ENCODE results near the gene SLC31A1. TPM values are rescaled to one million over a fixed set of nuclear protein-coding genes. Genes with fewer than 3 reads are reported as not detected.
A peak's percentile ranks its signal among the peaks of the same experiment; 100 is the strongest.

Gene SLC31A1
- total RNA-seq, 1 experiment from 2014 or later = 34.4 TPM

DNA sequence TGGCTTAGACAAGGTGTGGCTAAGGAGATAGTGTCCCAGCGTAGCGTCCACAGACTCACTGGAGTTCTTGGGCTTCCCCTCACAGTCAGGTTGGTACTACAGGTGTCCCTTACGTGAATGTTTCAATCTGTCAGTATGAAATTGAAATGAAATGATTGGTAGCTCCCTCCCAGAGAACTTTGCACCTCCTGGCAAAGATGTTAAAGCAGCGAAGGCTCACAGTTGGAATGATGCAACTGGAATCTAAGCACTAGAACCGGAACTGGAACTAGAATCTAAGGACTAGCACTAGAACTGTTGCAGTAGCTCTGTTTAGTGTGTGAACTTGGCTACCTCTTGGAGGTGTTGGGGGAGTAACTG, 1.1 kb downstream of the SLC31A1 start:
- peak overlapping the region; percentile 94 for H3K4me2 ChIP-seq (ENCODE audit: insufficient read depth, insufficient read length, low read length)
- H3K4me1 ChIP-seq (ENCODE audit: insufficient read depth, low read length) = peaks cover 6% of the 10 kb centered on the region; the same call in 1 of the 2 replicates
- H3K27ac ChIP-seq (ENCODE audit: insufficient read length, low read depth, low read length) = no peak overlapping the region
- TF ChIP-seq, protein P1, sequence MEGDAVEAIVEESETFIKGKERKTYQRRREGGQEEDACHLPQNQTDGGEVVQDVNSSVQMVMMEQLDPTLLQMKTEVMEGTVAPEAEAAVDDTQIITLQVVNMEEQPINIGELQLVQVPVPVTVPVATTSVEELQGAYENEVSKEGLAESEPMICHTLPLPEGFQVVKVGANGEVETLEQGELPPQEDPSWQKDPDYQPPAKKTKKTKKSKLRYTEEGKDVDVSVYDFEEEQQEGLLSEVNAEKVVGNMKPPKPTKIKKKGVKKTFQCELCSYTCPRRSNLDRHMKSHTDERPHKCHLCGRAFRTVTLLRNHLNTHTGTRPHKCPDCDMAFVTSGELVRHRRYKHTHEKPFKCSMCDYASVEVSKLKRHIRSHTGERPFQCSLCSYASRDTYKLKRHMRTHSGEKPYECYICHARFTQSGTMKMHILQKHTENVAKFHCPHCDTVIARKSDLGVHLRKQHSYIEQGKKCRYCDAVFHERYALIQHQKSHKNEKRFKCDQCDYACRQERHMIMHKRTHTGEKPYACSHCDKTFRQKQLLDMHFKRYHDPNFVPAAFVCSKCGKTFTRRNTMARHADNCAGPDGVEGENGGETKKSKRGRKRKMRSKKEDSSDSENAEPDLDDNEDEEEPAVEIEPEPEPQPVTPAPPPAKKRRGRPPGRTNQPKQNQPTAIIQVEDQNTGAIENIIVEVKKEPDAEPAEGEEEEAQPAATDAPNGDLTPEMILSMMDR (conservative IDR thresholded peaks at IDR 0.05) = no peak
- H2BK15ac ChIP-seq (ENCODE audit: low read depth, low read length) = no peak overlapping the region
- H2BK5ac ChIP-seq (ENCODE audit: insufficient read length, low read length) = no peak overlapping the region
- H2BK12ac ChIP-seq (ENCODE audit: insufficient read length, low read depth, low read length) = no peak overlapping the region
- H3K9ac ChIP-seq (ENCODE audit: extremely low read depth, insufficient read length, low read length) = peak overlapping the region; percentile 88
- H3K56ac ChIP-seq (ENCODE audit: insufficient read length, low read depth, low read length) = no peak overlapping the region
- no peak overlapping the region for H4K8ac ChIP-seq (replicated peaks; ENCODE audit: insufficient read length, low read depth, low read length)
- H3K27ac Mint-ChIP-seq = peak overlapping the region in 2 of 3 experiments; percentile 3 to 49; a peak in 2 of 7 replicates
- H3K4me3 Mint-ChIP-seq = peak overlapping the region; percentile 97 to 98
- no peaks in the 10 kb centered on the region for H3K27me3 ChIP-seq (ENCODE audit: insufficient read depth, low read length)
- H3K23me2 ChIP-seq (ENCODE audit: insufficient read length, low read depth, low read length, poor library complexity, severe bottlenecking) = peaks cover 12% of the 10 kb centered on the region
- H3K23ac ChIP-seq (ENCODE audit: insufficient read length, low read depth, low read length) = no peak overlapping the region
- H3K14ac ChIP-seq (ENCODE audit: insufficient read depth, low read length) = no peak overlapping the region
- H3T11ph ChIP-seq (ENCODE audit: low read length) = no peak overlapping the region
- peaks cover 15% of the 10 kb centered on the region for H3K79me2 ChIP-seq (ENCODE audit: insufficient read depth, low read length)
- no peaks in the 10 kb centered on the region for H4K20me1 ChIP-seq (ENCODE audit: control insufficient read depth, insufficient read depth, insufficient read length)
- peaks cover 0 to 4% (median 0%) of the 10 kb centered on the region in 3 experiments; a peak in 2 of 7 replicates for H3K36me3 Mint-ChIP-seq (ENCODE audit: insufficient read depth in 1 of 3, low read depth in 3 of 3)
- WGBS (ENCODE audit: extremely low coverage, insufficient read length, low lambda C conversion rate) = no CpG with 5 or more reads among the region's 5 CpGs
- DNase-seq = no peak
- no peak overlapping the region for H2AK5ac ChIP-seq (ENCODE audit: insufficient read length, low read length)
- no peak overlapping the region for H2AFZ ChIP-seq (ENCODE audit: low read length)
- no peak overlapping the region for H3K4ac ChIP-seq (ENCODE audit: low read depth, low read length)
- no peaks in the 10 kb centered on the region; a peak in 1 of 5 replicates for H3K9me3 Mint-ChIP-seq
- H2BK120ac ChIP-seq (ENCODE audit: low read depth, low read length, poor library complexity, severe bottlenecking) = no peak overlapping the region
- H3K18ac ChIP-seq (ENCODE audit: insufficient read length, low read depth, low read length) = no peak overlapping the region
- H3K4me1 Mint-ChIP-seq = peaks cover 22 to 27% of the 10 kb centered on the region in 2 experiments
- no peak overlapping the region for H2BK20ac ChIP-seq (ENCODE audit: low read depth, low read length, poor library complexity, severe bottlenecking)
- peaks cover 3% of the 10 kb centered on the region for H3K79me1 ChIP-seq (ENCODE audit: insufficient read depth, low read depth, low read length, poor library complexity, severe bottlenecking)
- no peaks in the 10 kb centered on the region for H3K27me3 Mint-ChIP-seq (ENCODE audit: low read depth)
- no peak overlapping the region for H4K5ac ChIP-seq (ENCODE audit: insufficient read length, low read depth, low read length)
- no peak overlapping the region for H4K91ac ChIP-seq (ENCODE audit: insufficient read length, low read depth, low read length)
- H3K9me3 ChIP-seq (ENCODE audit: control insufficient read depth, low read depth, low read length) = no peaks in the 10 kb centered on the region

Data from H9 (cell line).